Measurements from ENCODE around the gene MACROD1.
A peak's percentile ranks its signal among the peaks of the same experiment; 100 is the strongest.
"Not testable (repeated sequence)": the region's sequence is repeated elsewhere in the genome, so short reads cannot be mapped to it uniquely, and the experiment has no call there.

The MACROD1 gene

GRCh38 chr11:64048042-64048854, 117.7 kb downstream of the MACROD1 start:
- Histone ChIP-seq H3K27me3 (ENCODE audit: control insufficient read depth, insufficient read depth, low read length) (peaks cover 73% of the 10 kb centered on the region), H3K9me3 (ENCODE audit: control insufficient read depth, low read depth, low read length) (no peaks in the 10 kb centered on the region), H3K4me3 (ENCODE audit: low read length) (no peak overlapping the region), H3K4me1 (ENCODE audit: control insufficient read depth, low read depth, low read length) (peaks cover 6% of the 10 kb centered on the region), H3K27ac (ENCODE audit: low read length) (no peak overlapping the region), H3K36me3 (ENCODE audit: control insufficient read depth, low read depth, low read length) (no peaks in the 10 kb centered on the region), H3K9ac (ENCODE audit: low read length) (no peak overlapping the region)

- H3K27me3 ChIP-seq (ENCODE audit: control insufficient read depth, insufficient read depth, low read length) = peaks cover 82% of the 10 kb centered on the region
- H3K9ac ChIP-seq (ENCODE audit: low read length); H3K4me1 ChIP-seq (ENCODE audit: control insufficient read depth, low read depth, low read length); H3K9me3 ChIP-seq (ENCODE audit: control insufficient read depth, low read depth, low read length); H3K27ac ChIP-seq (ENCODE audit: low read length); H3K36me3 ChIP-seq (ENCODE audit: control insufficient read depth, low read depth, low read length); H3K4me3 ChIP-seq (ENCODE audit: low read length): not testable (repeated sequence)
Measured at GRCh38 chr11:64047373-64047772, 118.5 kb downstream of the MACROD1 start.

- Histone ChIP-seq H3K27me3 (ENCODE audit: control insufficient read depth, insufficient read depth, low read length) (peaks cover 85% of the 10 kb centered on the region), H3K9ac (ENCODE audit: low read length) (no peak overlapping the region), H3K4me3 (ENCODE audit: low read length) (no peak overlapping the region), H3K36me3 (ENCODE audit: control insufficient read depth, low read depth, low read length) (no peaks in the 10 kb centered on the region), H3K9me3 (ENCODE audit: control insufficient read depth, low read depth, low read length) (no peaks in the 10 kb centered on the region), H3K4me1 (ENCODE audit: control insufficient read depth, low read depth, low read length) (no peaks in the 10 kb centered on the region), H3K27ac (ENCODE audit: low read length) (no peak overlapping the region)
Measured at GRCh38 chr11:64045700-64046099, 120.2 kb downstream of the MACROD1 start.

GRCh38 chr11:64044730-64045393, 121.1 kb downstream of the MACROD1 start:
- no peaks in the 10 kb centered on the region for H3K4me1 ChIP-seq (ENCODE audit: control insufficient read depth, low read depth, low read length)
- no peaks in the 10 kb centered on the region for H3K9me3 ChIP-seq (ENCODE audit: control insufficient read depth, low read depth, low read length)
- H3K27ac ChIP-seq (ENCODE audit: low read length) = no peak overlapping the region
- H3K36me3 ChIP-seq (ENCODE audit: control insufficient read depth, low read depth, low read length) = no peaks in the 10 kb centered on the region
- no peak overlapping the region for H3K9ac ChIP-seq (ENCODE audit: low read length)
- H3K27me3 ChIP-seq (ENCODE audit: control insufficient read depth, insufficient read depth, low read length) = peaks cover 88% of the 10 kb centered on the region
- no peak overlapping the region for H3K4me3 ChIP-seq (ENCODE audit: low read length)

GRCh38 chr11:64043545-64043944, 122.4 kb downstream of the MACROD1 start:
- H3K27ac ChIP-seq (ENCODE audit: low read length) = no peak overlapping the region
- no peak overlapping the region for H3K9ac ChIP-seq (ENCODE audit: low read length)
- H3K4me1 ChIP-seq (ENCODE audit: control insufficient read depth, low read depth, low read length) = no peaks in the 10 kb centered on the region
- no peaks in the 10 kb centered on the region for H3K9me3 ChIP-seq (ENCODE audit: control insufficient read depth, low read depth, low read length)
- peaks cover 96% of the 10 kb centered on the region for H3K27me3 ChIP-seq (ENCODE audit: control insufficient read depth, insufficient read depth, low read length)
- no peaks in the 10 kb centered on the region for H3K36me3 ChIP-seq (ENCODE audit: control insufficient read depth, low read depth, low read length)
- H3K4me3 ChIP-seq (ENCODE audit: low read length) = no peak overlapping the region

GRCh38 chr11:64042301-64042700, 123.6 kb downstream of the MACROD1 start:
- no peak overlapping the region for H3K27ac ChIP-seq (ENCODE audit: low read length)
- no peak overlapping the region for H3K4me3 ChIP-seq (ENCODE audit: low read length)
- H3K4me1 ChIP-seq (ENCODE audit: control insufficient read depth, low read depth, low read length) = no peaks in the 10 kb centered on the region
- peaks cover 98% of the 10 kb centered on the region for H3K27me3 ChIP-seq (ENCODE audit: control insufficient read depth, insufficient read depth, low read length)
- H3K36me3 ChIP-seq (ENCODE audit: control insufficient read depth, low read depth, low read length) = no peaks in the 10 kb centered on the region
- no peak overlapping the region for H3K9ac ChIP-seq (ENCODE audit: low read length)
- H3K9me3 ChIP-seq (ENCODE audit: control insufficient read depth, low read depth, low read length) = no peaks in the 10 kb centered on the region

GRCh38 chr11:64041846-64042245, 124.1 kb downstream of the MACROD1 start:
- peaks cover 98% of the 10 kb centered on the region for H3K27me3 ChIP-seq (ENCODE audit: control insufficient read depth, insufficient read depth, low read length)

GRCh38 chr11:64040684-64041322, 125.1 kb downstream of the MACROD1 start:
- H3K27me3 ChIP-seq (ENCODE audit: control insufficient read depth, insufficient read depth, low read length) = peaks cover 98% of the 10 kb centered on the region
- no peak overlapping the region for H3K9ac ChIP-seq (ENCODE audit: low read length)
- H3K9me3 ChIP-seq (ENCODE audit: control insufficient read depth, low read depth, low read length) = no peaks in the 10 kb centered on the region
- H3K4me3 ChIP-seq (ENCODE audit: low read length) = no peak overlapping the region
- no peaks in the 10 kb centered on the region for H3K36me3 ChIP-seq (ENCODE audit: control insufficient read depth, low read depth, low read length)
- no peak overlapping the region for H3K27ac ChIP-seq (ENCODE audit: low read length)
- H3K4me1 ChIP-seq (ENCODE audit: control insufficient read depth, low read depth, low read length) = no peaks in the 10 kb centered on the region

More at GRCh38 chr11:64041846-64042245, 124.1 kb downstream of the MACROD1 start:
- Histone ChIP-seq H3K27ac (ENCODE audit: low read length) (no peak overlapping the region), H3K9me3 (ENCODE audit: control insufficient read depth, low read depth, low read length) (no peaks in the 10 kb centered on the region), H3K4me3 (ENCODE audit: low read length) (no peak overlapping the region), H3K4me1 (ENCODE audit: control insufficient read depth, low read depth, low read length) (no peaks in the 10 kb centered on the region), H3K36me3 (ENCODE audit: control insufficient read depth, low read depth, low read length) (no peaks in the 10 kb centered on the region), H3K9ac (ENCODE audit: low read length) (no peak overlapping the region)

- H3K4me3 ChIP-seq (ENCODE audit: low read length) = no peak overlapping the region
- no peak overlapping the region for H3K27ac ChIP-seq (ENCODE audit: low read length)
- no peak overlapping the region for H3K9ac ChIP-seq (ENCODE audit: low read length)
- H3K9me3 ChIP-seq (ENCODE audit: control insufficient read depth, low read depth, low read length) = no peaks in the 10 kb centered on the region
- no peaks in the 10 kb centered on the region for H3K36me3 ChIP-seq (ENCODE audit: control insufficient read depth, low read depth, low read length)
- H3K4me1 ChIP-seq (ENCODE audit: control insufficient read depth, low read depth, low read length) = no peaks in the 10 kb centered on the region
- peaks cover 94% of the 10 kb centered on the region for H3K27me3 ChIP-seq (ENCODE audit: control insufficient read depth, insufficient read depth, low read length)
Measured at GRCh38 chr11:64039012-64039665, 126.8 kb downstream of the MACROD1 start.

- Histone ChIP-seq H3K9ac (ENCODE audit: low read length) (no peak overlapping the region), H3K9me3 (ENCODE audit: control insufficient read depth, low read depth, low read length) (no peaks in the 10 kb centered on the region), H3K4me3 (ENCODE audit: low read length) (no peak overlapping the region), H3K27ac (ENCODE audit: low read length) (no peak overlapping the region), H3K36me3 (ENCODE audit: control insufficient read depth, low read depth, low read length) (no peaks in the 10 kb centered on the region), H3K27me3 (ENCODE audit: control insufficient read depth, insufficient read depth, low read length) (peaks cover 94% of the 10 kb centered on the region), H3K4me1 (ENCODE audit: control insufficient read depth, low read depth, low read length) (no peaks in the 10 kb centered on the region)
Measured at GRCh38 chr11:64038500-64038899, 127.4 kb downstream of the MACROD1 start.

GRCh38 chr11:64037027-64037634, 128.8 kb downstream of the MACROD1 start:
- Histone ChIP-seq H3K27me3 (ENCODE audit: control insufficient read depth, insufficient read depth, low read length) (peaks cover 94% of the 10 kb centered on the region), H3K27ac (ENCODE audit: low read length) (no peak overlapping the region), H3K9ac (ENCODE audit: low read length) (no peak overlapping the region), H3K9me3 (ENCODE audit: control insufficient read depth, low read depth, low read length) (no peaks in the 10 kb centered on the region), H3K36me3 (ENCODE audit: control insufficient read depth, low read depth, low read length) (no peaks in the 10 kb centered on the region), H3K4me3 (ENCODE audit: low read length) (peak overlapping the region; percentile 51), H3K4me1 (ENCODE audit: control insufficient read depth, low read depth, low read length) (no peaks in the 10 kb centered on the region)

Data from iPS-18a (cell line).